GM19238 (cell line): ENCODE results near the gene TXNDC5.
"Not testable (repeated sequence)": the region's sequence is repeated elsewhere in the genome, so short reads cannot be mapped to it uniquely, and the experiment has no call there.

ENCODE experiments used
- DNase-seq: peaks from one replicate; pipeline ENCODE4 v3.0.0; 2011; ENCODE audit warnings: low spot score; ENCODE audit not compliant: insufficient read length

TXNDC5 gene

DNA sequence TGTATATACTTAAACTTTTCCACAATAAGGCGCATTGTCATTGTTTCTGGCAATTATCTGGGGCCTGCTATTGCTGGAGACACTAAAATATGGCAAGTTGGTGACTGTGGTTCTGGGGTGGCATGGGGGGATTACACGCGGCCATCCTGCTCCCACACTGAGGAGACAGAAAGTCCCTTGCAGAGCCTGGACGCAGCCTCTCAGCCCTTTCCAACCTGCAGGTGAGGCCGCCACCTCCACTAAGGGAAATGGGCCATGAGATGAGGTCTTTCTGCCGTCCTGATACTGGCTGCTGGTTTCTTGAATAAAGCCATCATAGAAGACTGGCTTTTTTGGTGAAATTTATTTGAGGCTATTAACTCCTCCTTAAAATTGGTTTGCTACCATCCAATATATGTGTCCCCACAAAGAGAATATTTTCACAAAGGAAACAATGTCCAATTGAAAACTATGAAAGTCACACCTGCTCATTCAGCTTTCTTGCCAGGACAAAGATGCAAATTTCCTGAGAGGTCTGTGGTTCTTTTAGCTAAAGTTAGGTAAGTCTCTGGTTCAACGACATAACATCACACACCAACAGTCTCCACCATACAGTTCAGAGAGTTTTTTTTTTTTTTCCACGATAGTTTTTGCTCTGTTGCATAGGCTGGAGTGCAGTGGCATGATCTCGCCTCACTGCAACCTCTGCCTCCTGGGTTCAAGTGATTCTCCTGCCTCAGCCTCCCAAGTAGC is 13.0 kb downstream of the TXNDC5 start:
- DNase-seq = no peak

DNA sequence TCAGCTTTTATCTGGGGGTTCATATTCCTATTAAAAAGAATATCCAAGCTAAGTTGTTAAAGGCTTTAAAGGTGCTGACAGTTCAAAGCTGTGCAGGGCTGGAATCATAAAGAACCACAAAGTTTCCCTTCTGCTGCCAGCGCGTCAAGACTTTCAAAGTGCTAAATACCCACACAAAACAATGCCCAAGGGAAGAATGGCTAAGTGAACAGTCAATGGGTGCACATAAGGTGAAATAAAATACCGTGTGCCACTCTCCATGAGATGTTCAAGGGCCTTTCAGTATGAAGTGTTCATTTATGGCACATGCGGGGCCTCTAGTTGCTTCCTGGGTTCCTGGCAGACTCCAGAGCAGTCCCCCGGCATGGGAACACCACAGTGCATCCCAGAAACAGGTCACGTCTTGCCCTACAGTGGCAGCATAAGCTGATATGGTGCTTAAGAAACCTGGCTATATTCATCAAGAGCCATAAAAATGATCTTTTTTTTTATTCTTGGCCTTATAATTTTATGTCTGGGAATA is 14.1 kb downstream of the TXNDC5 start:
- DNase-seq = no peak

DNA sequence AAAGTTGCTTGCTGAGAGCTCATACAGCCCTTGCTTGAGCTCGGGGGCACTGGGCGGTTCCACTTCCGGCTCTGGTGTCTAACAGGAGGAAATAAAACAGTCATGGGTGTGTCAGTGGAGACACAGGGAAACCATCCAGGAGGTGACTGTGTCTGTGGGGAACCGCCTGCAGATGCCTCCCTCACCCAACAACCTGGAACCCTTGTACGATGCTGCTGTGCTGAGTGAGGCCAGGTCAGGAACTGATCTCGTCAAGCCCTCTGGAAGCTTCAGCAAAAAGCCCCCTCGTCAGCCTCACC is 15.5 kb downstream of the TXNDC5 start:
- no peak for DNase-seq

DNA sequence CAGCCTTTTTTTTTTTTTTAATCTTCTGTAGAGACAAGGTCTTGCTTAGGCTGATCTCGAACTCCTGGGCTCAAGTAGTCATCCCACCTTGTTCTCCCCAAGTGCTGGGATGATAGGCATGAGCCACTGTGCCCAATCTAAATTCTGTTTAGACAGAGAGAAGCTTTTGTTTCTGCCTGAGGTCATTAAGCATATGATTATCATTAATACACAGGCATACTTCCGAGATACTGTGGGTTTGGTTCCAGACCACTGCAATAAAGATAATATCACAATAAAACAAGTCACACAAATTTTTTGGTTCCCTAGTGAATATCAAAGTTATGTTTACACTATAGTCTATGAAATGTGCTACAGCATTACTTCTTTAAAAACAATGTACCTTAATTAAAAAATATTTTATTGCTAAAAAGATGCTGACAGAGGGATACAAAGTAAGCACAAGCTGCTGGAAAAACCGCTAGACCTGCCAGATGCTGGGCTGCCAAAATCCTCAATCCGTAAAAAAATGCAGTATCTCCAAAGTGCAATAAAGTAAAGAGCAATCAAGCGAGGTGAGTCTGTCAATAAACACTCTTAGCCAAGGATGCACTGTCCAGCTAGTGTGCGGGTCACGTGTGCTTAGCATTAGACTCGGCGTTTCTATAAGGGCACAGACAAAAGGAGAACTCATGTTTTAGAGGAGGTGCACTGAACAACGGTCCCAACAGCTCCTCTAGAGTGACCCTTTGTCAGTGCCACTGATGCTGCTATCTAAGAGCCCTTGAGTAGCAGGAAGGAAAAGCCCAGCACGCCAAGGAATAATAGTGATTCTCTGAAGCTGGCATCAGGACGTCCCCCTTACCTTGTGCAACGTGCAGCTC is 16.1 kb downstream of the TXNDC5 start:
- DNase-seq = no peak

GRCh38 chr6:7893342-7893741 is 17.2 kb downstream of the TXNDC5 start:
- no peak for DNase-seq

- DNase-seq = not testable (repeated sequence)
These were observed 18.2 kb downstream of the TXNDC5 start for GRCh38 chr6:7892367-7892766.

DNA sequence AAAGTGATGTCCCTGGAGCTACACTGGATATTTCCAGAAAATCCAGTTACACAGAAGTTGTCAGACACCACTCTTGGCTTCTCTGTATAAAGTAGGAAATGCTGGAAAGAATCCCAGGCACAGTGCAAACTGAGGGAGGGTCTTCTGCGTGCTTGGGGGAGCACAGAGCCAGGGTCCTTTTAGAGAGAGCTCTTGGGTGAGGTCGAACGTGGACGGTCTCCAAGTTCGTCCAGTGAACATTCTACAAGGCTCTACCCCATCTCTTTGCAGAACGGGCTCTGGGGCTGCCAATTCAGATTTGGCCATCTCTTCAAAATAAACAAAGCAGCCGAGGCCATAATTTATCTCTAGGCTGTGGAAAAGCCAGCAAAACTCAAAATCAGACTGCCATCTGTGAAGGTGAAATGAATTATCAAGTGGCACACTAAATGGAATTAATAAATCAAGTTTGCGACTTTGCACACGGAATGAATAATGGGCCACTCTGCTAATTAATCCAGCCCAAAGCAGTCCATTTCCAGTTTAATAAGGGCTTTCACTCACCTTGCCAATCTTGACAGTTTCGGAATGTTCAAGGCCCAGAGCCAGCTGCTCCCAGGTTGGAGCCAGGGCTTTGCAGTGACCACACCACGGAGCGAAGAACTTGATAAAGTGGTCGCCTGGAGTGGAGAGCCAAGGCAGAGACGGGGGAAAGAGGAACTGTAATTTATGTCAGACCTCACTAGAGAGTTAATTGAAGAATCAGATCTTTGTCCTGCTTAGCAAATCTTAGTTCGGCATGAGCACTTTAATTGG is 19.3 kb downstream of the TXNDC5 start:
- DNase-seq = no peak

DNA sequence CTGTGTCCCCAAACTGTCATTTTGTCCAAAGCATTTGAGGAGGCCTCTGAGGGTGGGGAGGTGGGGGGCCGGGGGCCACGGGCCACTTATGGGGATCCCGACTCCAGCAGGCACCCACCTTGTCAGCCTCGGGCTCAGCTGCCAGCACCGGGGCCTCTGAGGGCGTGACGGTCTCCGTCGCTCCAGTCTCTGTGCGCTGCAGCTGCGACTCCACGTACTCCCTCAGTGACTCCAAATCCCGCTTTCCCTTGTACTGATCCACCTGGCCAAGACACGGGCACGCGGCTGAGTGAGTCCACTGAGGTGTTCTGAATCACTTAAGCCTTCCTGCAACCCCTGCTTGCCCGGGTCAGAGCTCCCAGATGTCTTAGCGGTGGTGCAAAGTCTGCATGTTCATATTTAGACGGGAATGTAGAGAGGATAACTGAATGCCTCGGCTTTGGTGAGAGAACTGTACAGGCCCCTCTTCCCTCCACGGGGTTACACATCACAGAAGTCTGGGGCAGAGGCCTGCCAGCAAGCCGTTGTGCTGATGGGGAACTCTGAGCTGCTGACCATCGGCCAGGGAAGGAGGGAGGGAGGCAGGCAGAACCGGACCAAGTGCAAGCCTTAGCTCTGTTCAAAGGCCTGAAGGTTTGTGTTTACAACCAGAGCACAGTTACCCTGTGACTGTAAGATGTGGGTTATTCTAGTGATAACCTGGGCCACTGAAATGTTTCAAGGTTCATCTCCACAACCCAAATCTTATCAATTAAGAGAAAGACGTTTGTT is 21.8 kb downstream of the TXNDC5 start:
- no peak for DNase-seq

DNA sequence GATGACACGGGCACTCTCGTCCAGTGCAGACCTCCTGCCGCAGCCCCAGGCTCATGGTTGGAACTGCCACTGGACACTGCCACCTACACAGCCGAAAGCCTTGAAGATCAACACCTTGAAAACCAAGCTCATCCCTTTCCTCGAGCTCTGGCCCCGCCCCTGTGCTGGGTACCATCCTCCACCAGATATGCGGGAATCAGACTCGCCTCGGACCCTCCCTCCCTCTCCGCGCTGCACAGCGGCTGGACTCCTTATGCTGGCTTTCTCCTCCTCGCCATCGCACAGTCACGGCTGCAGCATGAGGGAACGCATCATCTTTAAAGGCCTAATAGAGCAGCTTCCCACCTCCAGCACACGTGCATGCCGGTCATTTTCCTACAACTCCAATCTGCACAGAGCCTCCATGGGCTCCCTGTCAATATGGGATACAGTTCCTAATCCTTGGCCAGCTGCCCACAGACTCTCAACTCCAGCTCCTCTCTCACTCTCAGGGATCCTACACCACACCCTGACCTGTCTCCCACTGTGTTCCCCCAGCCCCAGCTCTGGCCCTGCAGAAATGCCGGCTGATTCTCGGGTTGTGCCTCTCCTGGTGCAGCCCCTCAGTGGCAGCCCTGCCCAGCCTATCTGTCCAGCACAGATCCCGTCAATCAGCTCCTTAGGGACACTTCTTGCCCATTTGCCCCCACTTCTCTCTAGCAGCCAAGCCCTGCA is 23.2 kb downstream of the TXNDC5 start:
- DNase-seq = no peak

GRCh38 chr6:7886132-7886531 is 24.5 kb downstream of the TXNDC5 start:
- DNase-seq = no peak

DNA sequence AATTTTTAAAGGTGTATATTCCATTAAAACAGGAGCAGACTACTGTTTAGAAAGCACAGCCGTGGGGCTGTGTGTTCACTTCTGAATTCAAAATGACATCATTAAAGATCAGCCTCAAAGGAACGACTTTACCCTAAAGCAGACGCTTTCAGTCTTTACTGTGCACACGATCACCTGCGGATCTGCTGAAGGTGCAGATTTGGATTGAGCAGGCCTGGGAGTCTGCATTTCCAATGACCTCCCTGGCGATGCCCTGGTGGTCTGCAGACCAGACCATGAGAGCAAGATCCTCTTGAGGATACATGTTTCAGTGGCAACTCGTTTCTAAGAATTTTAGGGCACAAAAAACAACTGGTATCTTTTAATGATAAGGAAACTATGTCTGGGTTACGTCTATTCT is 27.2 kb downstream of the TXNDC5 start:
- no peak for DNase-seq

DNA sequence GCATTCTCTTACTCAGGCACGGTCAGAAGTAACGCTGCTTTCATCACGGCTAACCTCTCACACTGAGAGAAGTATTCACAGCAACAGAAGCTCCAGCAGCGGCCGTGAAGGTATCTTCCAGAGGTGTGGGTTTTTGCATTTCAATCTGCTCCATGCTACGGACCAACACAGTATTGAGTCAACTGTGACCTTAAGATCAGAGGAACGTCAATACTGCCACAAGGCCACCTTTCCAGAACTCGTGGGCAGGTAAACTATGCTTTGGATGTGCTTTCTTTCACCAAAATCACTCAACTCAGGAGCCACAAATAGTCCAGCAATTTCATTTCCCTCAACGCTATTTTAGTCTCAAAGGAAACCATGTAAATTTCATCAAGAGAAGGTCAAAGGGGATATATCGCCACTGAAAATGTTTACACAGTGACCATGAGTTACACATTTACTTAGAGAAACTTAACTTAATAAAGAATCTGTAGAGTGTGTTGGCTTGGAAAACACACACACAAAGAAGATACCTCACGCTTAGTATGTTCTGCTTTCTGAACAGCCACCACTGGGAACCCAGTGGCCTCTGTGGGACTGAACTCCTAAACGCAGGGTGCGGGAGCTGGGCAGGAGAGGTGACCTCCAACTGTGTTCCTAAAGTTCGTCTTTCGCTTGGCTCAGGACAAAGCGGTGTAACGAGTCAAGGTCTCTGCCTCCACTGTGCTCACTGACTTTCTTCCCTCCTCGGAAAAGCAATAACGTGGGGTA is 27.9 kb downstream of the TXNDC5 start:
- DNase-seq = no peak

GRCh38 chr6:7881765-7882500 is 28.7 kb downstream of the TXNDC5 start:
- no peak for DNase-seq

DNA sequence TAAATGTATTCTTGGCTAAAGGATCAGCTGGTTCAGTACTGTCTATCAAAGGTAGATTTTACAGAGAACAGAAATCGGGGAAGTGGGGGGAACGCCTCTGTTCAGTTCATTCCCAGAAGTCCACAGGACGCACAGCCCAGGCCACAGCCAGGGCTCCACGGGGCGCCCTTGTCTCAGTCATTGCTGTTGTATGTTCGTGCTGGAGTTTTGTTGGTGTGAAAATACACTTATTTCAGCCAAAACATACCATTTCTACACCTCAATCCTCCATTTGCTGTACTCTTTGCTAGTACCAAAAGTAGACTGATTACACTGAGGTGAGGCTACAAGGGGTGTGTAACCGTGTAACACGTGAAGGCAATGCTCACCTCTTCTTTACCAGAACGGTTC is 29.9 kb downstream of the TXNDC5 start:
- no peak for DNase-seq

GRCh38 chr6:7879980-7880717 is 30.4 kb downstream of the TXNDC5 start:
- DNase-seq = no peak

DNA sequence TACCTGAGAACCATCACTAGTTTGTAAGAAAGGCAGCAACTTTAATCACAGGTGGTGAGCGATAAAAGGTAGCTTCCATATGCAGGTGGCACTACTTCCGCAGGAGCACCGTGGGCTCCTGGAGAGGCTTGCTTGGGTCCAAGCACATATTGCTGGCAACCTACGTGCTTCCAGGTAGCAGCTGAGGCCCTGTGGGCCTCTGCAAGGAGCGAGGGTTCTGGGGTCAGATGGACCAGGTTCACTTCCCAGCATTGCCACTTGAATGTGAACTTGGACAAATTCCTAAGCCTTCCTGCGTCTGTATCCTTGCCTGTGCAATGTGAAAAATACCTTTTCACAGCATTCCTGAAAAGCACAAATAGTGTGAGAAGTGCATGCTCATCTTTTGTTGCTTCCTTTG is 31.0 kb downstream of the TXNDC5 start:
- no peak for DNase-seq

DNA sequence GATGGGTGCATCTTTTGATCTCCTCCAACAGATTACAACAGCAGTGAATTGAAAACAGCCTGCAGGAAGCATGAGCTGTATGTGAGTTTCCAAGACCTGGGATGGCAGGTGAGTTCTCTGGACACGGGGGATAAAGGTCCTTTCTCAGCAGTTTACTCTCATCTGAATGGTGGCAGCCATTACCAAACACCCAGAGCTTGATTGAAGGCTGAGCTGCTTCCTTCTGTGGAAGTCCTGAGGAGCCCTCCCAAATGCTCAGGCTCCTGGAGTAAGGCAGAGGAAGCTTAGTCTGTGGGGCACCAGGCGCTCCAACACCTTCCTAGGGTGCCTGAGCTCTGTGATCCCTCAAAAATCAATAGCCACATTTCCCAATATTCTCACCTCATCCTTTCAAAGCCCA is 31.5 kb downstream of the TXNDC5 start:
- DNase-seq = no peak

DNA sequence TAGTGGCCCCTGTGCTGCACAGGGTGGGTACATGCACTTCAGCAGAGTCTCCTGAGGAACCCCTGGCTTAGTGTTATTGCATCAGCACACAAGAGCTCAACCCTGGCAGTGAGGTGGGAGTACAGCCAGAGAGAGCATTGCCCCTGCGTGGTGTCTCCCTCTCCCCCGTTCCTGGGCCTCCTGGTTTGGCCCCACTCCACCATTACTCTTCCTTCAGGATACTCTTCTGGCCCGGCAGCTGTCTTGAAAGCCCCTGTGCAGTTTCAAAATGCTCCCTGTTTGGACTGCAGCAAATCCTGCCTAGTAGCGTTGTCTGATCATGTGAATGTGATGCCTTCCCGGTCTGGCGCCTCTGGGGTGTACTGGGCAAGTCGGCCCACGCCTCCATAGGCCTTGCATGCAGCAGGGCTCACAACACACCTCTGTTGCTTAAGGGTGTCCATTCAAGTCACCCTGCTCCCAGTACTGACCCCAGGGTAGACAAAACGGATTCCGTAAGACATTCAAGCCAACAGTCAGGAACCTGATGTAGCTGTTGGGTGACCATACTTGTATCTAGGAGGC is 32.1 kb downstream of the TXNDC5 start:
- no peak for DNase-seq
